Dedifferentiated amniotic fluid mesenchymal stem cell (primary cell): ENCODE data around the gene C1orf210.

Experiments used
- DNase-seq: peaks from one replicate; pipeline ENCODE4 v3.0.0-alpha.2; 2016; ENCODE audit errors: extremely low spot score

The C1orf210 gene

GRCh38 chr1:43250351-43250761 lies 35.0 kb downstream of the C1orf210 start:
- no peak for DNase-seq

- no peak for DNase-seq
Measured at GRCh38 chr1:43247256-43247921, 38.0 kb downstream of the C1orf210 start.

DNA sequence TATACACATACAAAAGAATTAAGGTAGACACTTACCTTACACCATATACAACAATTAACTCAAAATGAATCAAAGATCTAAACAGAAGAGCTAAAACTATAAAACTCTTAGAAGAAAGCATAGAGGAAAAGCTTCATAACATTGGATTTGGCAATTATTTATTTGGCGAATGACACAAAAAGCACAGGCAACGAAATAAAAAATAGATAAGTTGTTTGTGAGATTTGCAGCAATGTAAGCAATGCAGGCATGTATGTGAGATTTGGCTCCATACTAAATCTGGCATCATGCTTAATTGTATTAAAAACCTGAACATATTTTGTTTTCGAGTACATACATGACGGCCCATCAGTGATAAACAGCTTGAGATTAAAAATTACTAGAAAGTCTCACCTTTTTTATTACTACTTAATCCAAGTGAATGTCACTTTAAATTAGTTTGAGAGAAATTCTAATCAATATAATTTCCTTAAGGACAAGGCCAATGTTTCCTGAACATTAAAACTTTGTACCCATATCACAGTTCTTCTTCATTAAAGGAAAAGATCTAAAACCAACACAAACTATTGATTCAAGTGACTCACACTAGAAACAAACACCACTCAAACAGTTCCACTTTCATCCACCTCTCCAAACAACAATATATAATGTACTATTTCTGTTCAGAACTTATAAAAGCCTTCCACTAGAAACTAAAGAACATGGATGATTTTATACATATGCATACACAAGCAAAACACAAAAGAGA lies 38.7 kb downstream of the C1orf210 start:
- no peak for DNase-seq

DNA sequence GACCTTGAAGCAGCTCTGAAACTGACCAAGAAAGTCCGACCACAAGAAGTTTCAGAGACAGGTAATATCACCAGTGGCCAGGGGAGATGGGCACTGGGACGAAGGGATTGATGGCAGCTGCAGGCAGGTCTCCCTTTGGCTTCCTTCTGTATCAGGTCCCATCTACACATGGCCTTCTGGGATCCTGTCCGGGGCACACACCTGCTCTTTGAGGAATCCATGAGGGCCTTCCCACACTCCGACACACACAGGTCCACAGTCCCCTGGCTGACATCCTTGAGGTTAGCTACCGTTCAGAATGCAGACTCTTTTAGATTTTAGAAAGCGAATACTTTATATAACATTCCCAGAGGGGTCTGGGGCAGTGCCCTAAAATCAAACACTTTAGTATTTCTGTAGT lies 42.1 kb downstream of the C1orf210 start:
- DNase-seq = no peak

DNA sequence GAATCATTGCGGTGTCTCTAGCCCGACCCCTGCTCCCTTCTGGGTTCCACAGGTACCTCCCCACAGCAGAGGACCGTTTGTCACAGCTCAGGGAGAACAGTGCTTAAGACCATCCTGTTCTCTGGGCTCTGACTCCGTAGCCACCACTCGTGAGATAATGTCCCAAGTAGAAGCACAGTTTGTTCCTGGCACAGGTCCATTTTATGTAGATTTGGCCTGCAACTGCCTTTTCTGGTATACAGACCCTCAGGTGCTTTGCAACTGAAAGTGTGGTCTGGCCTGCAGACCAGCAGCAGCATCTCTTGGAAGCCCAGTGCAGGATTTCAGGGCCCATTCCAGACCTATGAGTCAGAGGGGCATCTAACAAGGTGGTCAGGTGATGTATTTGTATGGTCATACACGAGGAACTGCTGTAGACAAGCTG lies 44.0 kb downstream of the C1orf210 start:
- DNase-seq = no peak

DNA sequence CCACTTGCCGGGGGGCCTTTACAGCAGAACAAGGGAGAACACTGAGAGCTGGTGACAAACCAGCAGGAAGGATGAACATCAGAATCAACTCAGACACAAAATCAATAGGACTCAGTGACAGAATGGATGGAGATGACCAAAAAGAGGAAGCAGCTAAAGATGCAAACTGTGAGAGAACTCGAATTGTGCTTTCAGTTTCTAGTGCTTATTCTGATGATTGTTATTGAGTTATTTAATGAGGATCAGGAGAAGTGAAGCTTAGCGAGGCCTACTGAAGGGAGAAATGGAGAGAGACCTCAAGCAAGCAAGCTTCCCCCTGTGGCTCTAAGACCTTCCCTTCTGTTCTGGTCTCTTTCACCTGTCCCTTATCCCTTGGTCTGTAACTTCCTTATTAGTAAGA lies 45.9 kb downstream of the C1orf210 start:
- DNase-seq = no peak

DNA sequence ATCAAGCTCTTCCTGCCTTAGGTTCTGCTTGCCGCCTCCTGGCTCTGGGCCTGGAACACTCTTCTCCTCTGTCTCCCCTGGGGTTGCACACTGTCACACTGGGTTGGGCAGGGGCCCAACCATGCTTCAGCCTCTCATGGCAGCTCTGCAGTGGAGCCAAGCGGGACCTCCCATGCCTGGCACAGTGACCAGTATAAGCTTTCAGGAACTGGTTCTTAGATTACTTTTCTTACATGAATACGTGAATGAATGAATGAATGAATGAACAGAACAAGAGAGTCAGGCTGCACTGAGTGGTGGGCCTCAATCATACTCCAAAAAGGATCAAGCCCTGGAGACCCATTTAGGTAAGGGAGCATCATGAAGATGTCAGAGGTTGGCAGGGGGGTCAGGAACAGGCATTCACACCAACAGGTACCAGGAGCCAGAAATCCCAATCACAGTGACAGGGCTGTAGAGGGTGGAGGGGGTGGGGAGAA lies 46.4 kb downstream of the C1orf210 start:
- no peak for DNase-seq

- peak; percentile 63 for DNase-seq
Measured at GRCh38 chr1:43238085-43238484, 47.3 kb downstream of the C1orf210 start.

DNA sequence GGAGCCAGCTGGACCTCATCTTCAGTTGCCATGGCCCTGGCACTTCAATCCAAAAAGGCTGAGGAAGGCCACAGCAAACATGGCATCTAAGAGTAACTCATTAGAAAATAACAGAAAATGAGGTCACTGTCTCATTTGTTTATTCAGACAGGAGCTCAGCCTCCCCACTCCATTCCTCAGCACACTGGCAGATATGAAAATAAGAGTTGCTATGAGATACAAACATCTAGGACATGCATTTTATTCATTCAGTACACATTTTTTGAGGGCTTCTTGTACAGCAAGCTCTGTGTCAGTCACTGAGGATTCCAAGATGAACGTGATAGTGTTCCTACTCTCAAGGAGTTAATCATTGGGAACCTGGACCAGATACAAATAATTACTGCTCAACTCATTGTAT lies 48.3 kb downstream of the C1orf210 start:
- peak; percentile 22 for DNase-seq

GRCh38 chr1:43235451-43236121 lies 49.8 kb downstream of the C1orf210 start:
- no peak for DNase-seq

GRCh38 chr1:43235040-43235439 lies 50.3 kb downstream of the C1orf210 start:
- no peak for DNase-seq

- no peak for DNase-seq
Measured at GRCh38 chr1:43234267-43234666, 51.1 kb downstream of the C1orf210 start.

DNA sequence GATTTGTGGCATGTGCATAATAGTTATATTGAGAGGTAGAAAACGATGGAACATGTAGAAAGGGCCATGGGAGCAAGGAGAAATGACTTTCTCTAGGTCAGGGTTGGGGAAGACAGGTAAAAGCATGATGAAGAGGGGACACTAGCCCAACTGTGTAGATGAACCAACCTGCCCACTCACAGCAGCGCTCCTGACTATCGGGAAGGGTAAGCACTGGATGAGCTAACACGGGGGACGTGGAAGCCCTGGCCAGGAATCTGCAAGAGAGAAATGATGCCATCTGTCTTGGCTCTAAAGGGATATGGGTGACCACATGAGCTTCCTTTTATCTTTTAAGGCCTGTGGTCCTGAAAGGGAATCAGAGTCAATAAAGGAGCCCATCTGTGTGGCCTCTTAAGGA lies 51.8 kb downstream of the C1orf210 start:
- DNase-seq = no peak

DNA sequence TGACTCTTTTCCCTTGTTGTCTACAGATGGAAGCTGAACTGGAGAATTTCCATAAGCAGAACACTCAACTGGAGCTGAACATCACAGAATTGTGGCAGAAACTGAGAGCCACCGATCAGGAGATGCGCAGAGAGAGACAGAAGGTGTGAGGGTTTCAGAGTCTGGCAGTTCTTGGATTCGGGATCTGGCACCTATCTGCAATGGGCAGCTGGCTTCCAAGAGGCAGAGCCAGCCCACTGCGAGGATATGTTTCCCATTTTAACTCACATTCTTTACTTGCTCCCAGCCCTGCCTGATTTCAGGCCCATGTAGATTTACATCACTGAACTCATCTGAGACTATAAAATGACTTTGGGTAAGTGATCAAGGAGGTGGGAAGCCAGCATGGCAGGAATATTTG lies 52.9 kb downstream of the C1orf210 start:
- no peak for DNase-seq

GRCh38 chr1:43232074-43232473 lies 53.3 kb downstream of the C1orf210 start:
- peak; percentile 80 for DNase-seq
